Keratinocyte (primary cell): ENCODE data around the gene INPP5A.
A peak's percentile ranks its signal among the peaks of the same experiment; 100 is the strongest.

Experiments used
- CTCF ChIP-seq, 3 experiments: IDR thresholded peaks in 1 of 3; conservative IDR thresholded peaks in 1 of 3; optimal IDR thresholded peaks in 1 of 3; 2 replicates in 2 of 3; 3 replicates in 1 of 3; pipeline versions ENCODE3 to v1.5.1; 2011; ENCODE audit warnings: low read length in 3 of 3, mild to moderate bottlenecking in 3 of 3, moderate library complexity in 2 of 3, control low read depth in 1 of 3, inconsistent platforms in 1 of 3; ENCODE audit not compliant: insufficient read depth in 2 of 3; ENCODE audit errors: extremely low read depth in 1 of 3
- EZH2 ChIP-seq: IDR thresholded peaks from one replicate; pipeline ENCODE4 v1.6.1; 2012; ENCODE audit warnings: inconsistent platforms, mild to moderate bottlenecking, low read length, moderate library complexity

GRCh38 chr10:132637477-132638129, 100.0 kb downstream of the INPP5A start:
- TF ChIP-seq CTCF (optimal IDR thresholded peaks at IDR 0.05 in 1 of 3, IDR thresholded peaks at IDR 0.05 in 1 of 3, conservative IDR thresholded peaks at IDR 0.05 in 1 of 3; ENCODE audit: extremely low read depth in 1 of 3, insufficient read depth in 2 of 3, low read length in 3 of 3) (peak; percentile 49 to 81 (median 64)), EZH2 (no peak)
